ENCODE data around the gene SMIM13.
"Not testable (repeated sequence)": the region's sequence is repeated elsewhere in the genome, so short reads cannot be mapped to it uniquely, and the experiment has no call there.

Gene SMIM13

DNA sequence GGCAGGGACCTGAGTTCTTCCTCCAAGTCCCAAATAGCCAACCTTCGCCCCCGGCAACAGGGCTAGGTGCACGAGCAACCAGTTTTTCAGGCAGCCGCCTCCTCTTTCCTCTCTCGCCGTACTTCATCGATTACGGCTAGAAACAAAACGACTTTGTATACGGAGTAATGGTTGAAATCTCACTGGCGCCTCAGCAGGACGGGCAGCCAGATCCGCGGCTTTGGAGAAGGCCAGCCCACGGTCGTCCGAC, 333 bp upstream of the SMIM13 start:
- Histone ChIP-seq H3K9me3 (ENCODE audit: control insufficient read depth, insufficient read depth, low read length) (no peaks in the 10 kb centered on the region), H3K4me1 (ENCODE audit: insufficient read depth, low read length) (peaks cover 8% of the 10 kb centered on the region), H3K36me3 (ENCODE audit: insufficient read depth, low read length) (no peaks in the 10 kb centered on the region), H3K9ac (ENCODE audit: low read depth, low read length) (peak overlapping the region; percentile 87)

DNA sequence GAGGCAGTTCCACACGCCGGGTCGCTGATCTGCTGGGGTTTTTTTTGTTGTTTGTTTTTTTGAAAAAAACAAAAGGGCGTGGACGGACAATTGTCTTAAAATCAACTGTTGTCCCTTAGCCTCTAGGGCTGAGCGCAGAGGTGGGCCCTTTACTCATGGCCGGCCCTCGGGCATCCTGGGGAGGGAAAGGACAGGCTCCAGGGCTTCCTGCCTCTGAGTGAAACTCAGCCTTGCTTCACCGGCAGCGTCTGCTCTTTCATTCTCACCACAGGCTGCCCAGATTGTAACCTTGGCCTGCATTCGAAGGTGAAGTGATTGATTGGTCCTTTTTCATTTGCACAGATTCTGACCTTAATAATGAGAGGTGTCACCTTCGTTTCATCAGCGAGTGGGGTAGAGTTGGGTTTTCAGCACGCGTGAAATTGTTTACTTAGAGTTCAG, 797 bp downstream of the SMIM13 start:
- Histone ChIP-seq H3K9ac (ENCODE audit: low read depth, low read length) (peak overlapping the region; percentile 87), H3K9me3 (ENCODE audit: control insufficient read depth, insufficient read depth, low read length) (no peaks in the 10 kb centered on the region)

GRCh38 chr6:11094941-11095340, 1.3 kb downstream of the SMIM13 start:
- Histone ChIP-seq H3K9me3 (ENCODE audit: control insufficient read depth, insufficient read depth, low read length) (no peaks in the 10 kb centered on the region), H3K36me3 (ENCODE audit: insufficient read depth, low read length) (no peaks in the 10 kb centered on the region), H3K4me1 (ENCODE audit: insufficient read depth, low read length) (peaks cover 8% of the 10 kb centered on the region), H3K9ac (ENCODE audit: low read depth, low read length) (peak overlapping the region; percentile 87)

More for the DNA sequence above, 797 bp downstream of the SMIM13 start:
- peaks cover 8% of the 10 kb centered on the region for H3K4me1 ChIP-seq (ENCODE audit: insufficient read depth, low read length)
- no peaks in the 10 kb centered on the region for H3K36me3 ChIP-seq (ENCODE audit: insufficient read depth, low read length)

GRCh38 chr6:11096109-11096508, 2.5 kb downstream of the SMIM13 start:
- Histone ChIP-seq H3K9me3 (ENCODE audit: control insufficient read depth, insufficient read depth, low read length) (no peaks in the 10 kb centered on the region), H3K4me1 (ENCODE audit: insufficient read depth, low read length) (peaks cover 8% of the 10 kb centered on the region), H3K36me3 (ENCODE audit: insufficient read depth, low read length) (no peaks in the 10 kb centered on the region), H3K9ac (ENCODE audit: low read depth, low read length) (no peak overlapping the region; the same call in 1 of the 2 replicates)

DNA sequence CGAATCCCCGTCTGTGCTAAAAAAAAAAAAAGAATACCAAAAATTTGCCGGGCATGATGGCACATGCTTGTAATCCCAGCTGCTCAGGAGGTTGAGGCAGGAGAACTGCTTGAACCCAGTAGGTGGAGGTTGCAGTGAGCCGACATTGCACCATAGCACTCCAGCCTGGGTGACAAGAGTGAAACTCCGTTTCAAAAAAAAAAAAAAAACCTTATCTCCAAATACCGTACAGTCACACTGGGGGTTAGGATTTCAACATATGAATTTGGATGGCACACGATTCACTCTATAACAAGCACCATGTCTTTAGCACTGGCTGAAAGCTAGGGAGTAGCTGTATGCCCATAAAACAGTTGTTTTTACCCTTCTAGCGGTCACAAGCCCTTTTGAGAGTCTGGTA, 3.8 kb downstream of the SMIM13 start:
- Histone ChIP-seq H3K9me3 (ENCODE audit: control insufficient read depth, insufficient read depth, low read length) (no peaks in the 10 kb centered on the region), H3K4me1 (ENCODE audit: insufficient read depth, low read length) (peaks cover 8% of the 10 kb centered on the region), H3K36me3 (ENCODE audit: insufficient read depth, low read length) (no peaks in the 10 kb centered on the region), H3K9ac (ENCODE audit: low read depth, low read length) (no peak overlapping the region)

- H3K4me1 ChIP-seq (ENCODE audit: insufficient read depth, low read length), result peaks cover 5% of the 10 kb centered on the region
- no peaks in the 10 kb centered on the region for H3K36me3 ChIP-seq (ENCODE audit: insufficient read depth, low read length)
- no peaks in the 10 kb centered on the region for H3K9me3 ChIP-seq (ENCODE audit: control insufficient read depth, insufficient read depth, low read length)
- no peak overlapping the region for H3K9ac ChIP-seq (ENCODE audit: low read depth, low read length)
Observed at GRCh38 chr6:11098004-11098403, 4.4 kb downstream of the SMIM13 start.

GRCh38 chr6:11101417-11101816, 7.8 kb downstream of the SMIM13 start:
- Histone ChIP-seq H3K9ac (ENCODE audit: low read depth, low read length) (no peak overlapping the region), H3K36me3 (ENCODE audit: insufficient read depth, low read length) (no peaks in the 10 kb centered on the region), H3K4me1 (ENCODE audit: insufficient read depth, low read length) (no peaks in the 10 kb centered on the region), H3K9me3 (ENCODE audit: control insufficient read depth, insufficient read depth, low read length) (no peaks in the 10 kb centered on the region)

- no peaks in the 10 kb centered on the region for H3K9me3 ChIP-seq (ENCODE audit: control insufficient read depth, insufficient read depth, low read length)
- no peak overlapping the region for H3K9ac ChIP-seq (ENCODE audit: low read depth, low read length)
- peaks cover 12% of the 10 kb centered on the region; the same call in 1 of the 2 replicates for H3K4me1 ChIP-seq (ENCODE audit: insufficient read depth, low read length)
- H3K36me3 ChIP-seq (ENCODE audit: insufficient read depth, low read length), result no peaks in the 10 kb centered on the region
Observed at GRCh38 chr6:11103065-11103464, 9.4 kb downstream of the SMIM13 start.

DNA sequence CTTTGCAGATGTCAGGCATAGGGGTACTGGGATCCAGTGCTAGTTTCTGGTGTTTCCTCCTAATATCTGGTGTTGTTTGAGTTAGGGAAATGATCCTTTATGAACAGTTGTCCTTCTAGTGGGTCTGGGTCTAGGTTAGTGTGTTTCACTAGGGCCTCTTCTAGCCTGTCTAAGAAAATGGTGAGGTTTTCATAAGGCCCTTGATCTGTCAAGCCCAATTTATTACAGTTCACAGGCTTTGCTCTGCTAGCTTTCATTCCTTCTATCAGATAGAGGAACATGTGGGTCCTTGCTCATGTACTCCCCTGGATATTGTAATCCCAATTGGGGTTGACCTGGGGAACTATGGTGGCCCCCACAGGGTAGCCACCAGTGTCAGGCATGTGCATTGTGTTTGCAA, 15.1 kb downstream of the SMIM13 start:
- Histone ChIP-seq H3K36me3 (ENCODE audit: insufficient read depth, low read length) (no peaks in the 10 kb centered on the region), H3K9ac (ENCODE audit: low read depth, low read length) (no peak overlapping the region), H3K9me3 (ENCODE audit: control insufficient read depth, insufficient read depth, low read length) (no peaks in the 10 kb centered on the region), H3K4me1 (ENCODE audit: insufficient read depth, low read length) (peaks cover 12% of the 10 kb centered on the region; the same call in 1 of the 2 replicates)

GRCh38 chr6:11110921-11111768, 17.5 kb downstream of the SMIM13 start, which contains the start of gene ERVFRD-1:
TSS of gene ERVFRD-1 (minus strand) at chr6:11111725. CDS start at chr6:11105310, 6,415 bp downstream.
- no peaks in the 10 kb centered on the region for H3K9me3 ChIP-seq (ENCODE audit: control insufficient read depth, insufficient read depth, low read length)
- H3K36me3 ChIP-seq (ENCODE audit: insufficient read depth, low read length), result no peaks in the 10 kb centered on the region
- no peak within 1 kb of the TSS for H3K9ac ChIP-seq (ENCODE audit: low read depth, low read length)
- H3K4me1 ChIP-seq (ENCODE audit: insufficient read depth, low read length), result peaks cover 12% of the 10 kb centered on the region; the same call in 1 of the 2 replicates

- H3K9ac ChIP-seq (ENCODE audit: low read depth, low read length), result no peak overlapping the region
- peaks cover 10% of the 10 kb centered on the region; the same call in 1 of the 2 replicates for H3K4me1 ChIP-seq (ENCODE audit: insufficient read depth, low read length)
- H3K36me3 ChIP-seq (ENCODE audit: insufficient read depth, low read length), result no peaks in the 10 kb centered on the region
- H3K9me3 ChIP-seq (ENCODE audit: control insufficient read depth, insufficient read depth, low read length), result no peaks in the 10 kb centered on the region
Observed at GRCh38 chr6:11111769-11112437, 18.3 kb downstream of the SMIM13 start.

DNA sequence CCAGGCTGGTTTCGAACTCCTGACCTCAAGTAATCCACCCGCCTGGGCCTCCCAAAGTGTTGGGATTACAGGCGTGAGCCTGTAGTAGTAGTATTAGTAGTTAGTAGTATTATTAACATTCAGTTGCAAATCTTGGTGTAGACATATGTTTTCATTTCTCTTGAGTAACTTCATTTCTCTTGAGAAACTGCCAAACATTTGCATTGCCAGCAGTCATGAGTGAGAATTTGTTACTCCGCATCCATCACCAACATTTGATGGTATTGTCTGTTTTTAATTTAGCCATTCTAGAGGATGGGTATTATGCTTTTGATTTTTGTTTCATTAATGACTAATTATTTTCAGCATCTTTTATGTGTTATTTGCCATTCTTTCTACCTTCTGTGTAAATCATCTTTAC, 19.4 kb downstream of the SMIM13 start:
- Histone ChIP-seq H3K9me3 (ENCODE audit: control insufficient read depth, insufficient read depth, low read length) (no peaks in the 10 kb centered on the region), H3K9ac (ENCODE audit: low read depth, low read length) (no peak overlapping the region), H3K4me1 (ENCODE audit: insufficient read depth, low read length) (no peaks in the 10 kb centered on the region), H3K36me3 (ENCODE audit: insufficient read depth, low read length) (no peaks in the 10 kb centered on the region)

GRCh38 chr6:11115808-11116536, 22.3 kb downstream of the SMIM13 start:
- H3K9ac ChIP-seq (ENCODE audit: low read depth, low read length); H3K36me3 ChIP-seq (ENCODE audit: insufficient read depth, low read length); H3K4me1 ChIP-seq (ENCODE audit: insufficient read depth, low read length); H3K9me3 ChIP-seq (ENCODE audit: control insufficient read depth, insufficient read depth, low read length): not testable (repeated sequence)

DNA sequence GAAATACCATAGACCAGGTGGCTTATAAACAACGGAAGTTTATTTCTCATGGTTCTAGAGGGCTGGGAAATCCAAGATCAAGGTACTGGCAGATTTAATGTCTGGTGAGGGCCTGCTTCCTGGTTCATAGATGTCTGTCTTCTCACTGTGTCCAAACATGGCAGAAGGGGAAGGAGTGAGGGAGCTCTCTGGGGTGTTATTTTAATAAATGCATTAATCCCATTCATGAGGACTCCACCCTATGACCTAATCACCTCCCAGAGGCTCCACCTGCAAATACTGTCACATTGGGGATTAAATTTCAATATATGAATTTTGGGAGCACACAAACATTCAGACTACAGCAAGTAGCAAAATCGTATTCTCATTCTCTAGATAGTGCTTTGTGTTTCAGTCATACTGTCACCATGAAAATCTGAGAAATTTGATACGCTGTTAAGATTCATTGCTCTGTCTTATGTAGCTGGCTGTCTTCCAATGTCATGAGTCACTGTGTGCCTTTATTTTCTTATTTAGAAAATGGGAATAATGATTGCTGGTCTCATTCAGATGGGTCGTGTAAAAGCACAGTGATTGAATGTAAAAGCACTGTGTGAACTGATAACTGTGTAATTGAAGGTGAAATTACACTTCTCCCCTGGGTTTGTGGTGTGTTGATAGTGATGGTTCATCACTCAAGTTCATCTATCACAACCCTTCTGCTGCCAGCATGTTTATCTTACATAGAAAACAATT, 26.8 kb downstream of the SMIM13 start:
- no peak overlapping the region for H3K9ac ChIP-seq (ENCODE audit: low read depth, low read length)
- H3K36me3 ChIP-seq (ENCODE audit: insufficient read depth, low read length), result no peaks in the 10 kb centered on the region
- no peaks in the 10 kb centered on the region for H3K4me1 ChIP-seq (ENCODE audit: insufficient read depth, low read length)
- no peaks in the 10 kb centered on the region for H3K9me3 ChIP-seq (ENCODE audit: control insufficient read depth, insufficient read depth, low read length)

All from ES-I3 (cell line).